K562 (cell line): ENCODE results near the gene ADARB2.

Experiments
- FOS ChIP-seq: IDR thresholded peaks from 3 replicates; pipeline ENCODE4 v1.6.1; 2011; ENCODE audit not compliant: insufficient read length; ENCODE audit errors: extremely low read depth
- POLR2A ChIP-seq: fragments of 450-650 bp; conservative IDR thresholded peaks from 2 replicates; pipeline ENCODE4 v1.6.1; 2016
- POLR2AphosphoS2 ChIP-seq: IDR thresholded peaks from 2 replicates; pipeline ENCODE4 v1.6.1; 2012; ENCODE audit warnings: low read length, improper control_type of control experiment
- RAD21 ChIP-seq, 2 experiments: fragments of 250-450 bp in 1 of 2; fragments of 450-650 bp in 1 of 2; sonication (Bioruptor Pico) in 1 of 2; formaldehyde crosslinking in 1 of 2; IDR thresholded peaks in 1 of 2; conservative IDR thresholded peaks in 1 of 2; 2 replicates each; pipeline versions ENCODE4 v1.4.0 to v1.8.0; 2020 to 2022; ENCODE audit warnings: mild to moderate bottlenecking in 2 of 2, moderate library complexity in 1 of 2
- SNAPC5 ChIP-seq: fragments of 250-450 bp; sonication (Bioruptor Pico); IDR thresholded peaks from 2 replicates; pipeline ENCODE4 v1.8.0; 2021; ENCODE audit warnings: moderate library complexity, mild to moderate bottlenecking, inconsistent platforms
- ZBTB7A ChIP-seq: IDR thresholded peaks from 2 replicates; pipeline ENCODE4 v1.6.1; 2011; ENCODE audit warnings: low read depth, mild to moderate bottlenecking, low read length, moderate library complexity, borderline replicate concordance; ENCODE audit not compliant: control insufficient read depth
- ZEB2 ChIP-seq: fragments of 450-650 bp; IDR thresholded peaks from 2 replicates; pipeline ENCODE4 v1.6.1; 2016
- ZNF444 ChIP-seq: fragments of 250-450 bp; sonication (Bioruptor Pico); IDR thresholded peaks from 2 replicates; pipeline ENCODE4 v1.4.0; 2020; ENCODE audit warnings: mild to moderate bottlenecking, moderate library complexity
- TF ChIP-seq, protein P1 (sequence below): sonication (generic); formaldehyde crosslinking; IDR thresholded peaks from 2 replicates; pipeline ENCODE4 v1.8.1; 2023; ENCODE audit warnings: mild to moderate bottlenecking, missing genetic modification reagents
- TF ChIP-seq, protein P2 (sequence below), 3 experiments: IDR thresholded peaks in 2 of 3; conservative IDR thresholded peaks in 1 of 3; 2 replicates each; pipeline ENCODE4 v1.5.1; 2011 to 2012; ENCODE audit warnings: low read length in 3 of 3, mild to moderate bottlenecking in 3 of 3, control low read depth in 2 of 3, improper control_type of control experiment in 1 of 3, inconsistent platforms in 1 of 3, low read depth in 1 of 3, mixed read lengths in 1 of 3, moderate library complexity in 1 of 3; ENCODE audit not compliant: insufficient read depth in 2 of 3

- TF ChIP-seq FOS (no peak), POLR2A (no peak), ZBTB7A (no peak), ZNF444 (CRISPR knock-in tag) (no peak), ZEB2 (no peak), SNAPC5 (CRISPR knock-in tag) (no peak), RAD21 (CRISPR knock-in tag; conservative IDR thresholded peaks at IDR 0.05 in 1 of 2, IDR thresholded peaks at IDR 0.05 in 1 of 2) (no peak), POLR2AphosphoS2 (no peak)
- TF ChIP-seq, protein P1, sequence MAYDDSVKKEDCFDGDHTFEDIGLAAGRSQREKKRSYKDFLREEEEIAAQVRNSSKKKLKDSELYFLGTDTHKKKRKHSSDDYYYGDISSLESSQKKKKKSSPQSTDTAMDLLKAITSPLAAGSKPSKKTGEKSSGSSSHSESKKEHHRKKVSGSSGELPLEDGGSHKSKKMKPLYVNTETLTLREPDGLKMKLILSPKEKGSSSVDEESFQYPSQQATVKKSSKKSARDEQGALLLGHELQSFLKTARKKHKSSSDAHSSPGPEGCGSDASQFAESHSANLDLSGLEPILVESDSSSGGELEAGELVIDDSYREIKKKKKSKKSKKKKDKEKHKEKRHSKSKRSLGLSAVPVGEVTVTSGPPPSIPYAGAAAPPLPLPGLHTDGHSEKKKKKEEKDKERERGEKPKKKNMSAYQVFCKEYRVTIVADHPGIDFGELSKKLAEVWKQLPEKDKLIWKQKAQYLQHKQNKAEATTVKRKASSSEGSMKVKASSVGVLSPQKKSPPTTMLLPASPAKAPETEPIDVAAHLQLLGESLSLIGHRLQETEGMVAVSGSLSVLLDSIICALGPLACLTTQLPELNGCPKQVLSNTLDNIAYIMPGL (CRISPR knock-in tag): no peak
- TF ChIP-seq, protein P2, sequence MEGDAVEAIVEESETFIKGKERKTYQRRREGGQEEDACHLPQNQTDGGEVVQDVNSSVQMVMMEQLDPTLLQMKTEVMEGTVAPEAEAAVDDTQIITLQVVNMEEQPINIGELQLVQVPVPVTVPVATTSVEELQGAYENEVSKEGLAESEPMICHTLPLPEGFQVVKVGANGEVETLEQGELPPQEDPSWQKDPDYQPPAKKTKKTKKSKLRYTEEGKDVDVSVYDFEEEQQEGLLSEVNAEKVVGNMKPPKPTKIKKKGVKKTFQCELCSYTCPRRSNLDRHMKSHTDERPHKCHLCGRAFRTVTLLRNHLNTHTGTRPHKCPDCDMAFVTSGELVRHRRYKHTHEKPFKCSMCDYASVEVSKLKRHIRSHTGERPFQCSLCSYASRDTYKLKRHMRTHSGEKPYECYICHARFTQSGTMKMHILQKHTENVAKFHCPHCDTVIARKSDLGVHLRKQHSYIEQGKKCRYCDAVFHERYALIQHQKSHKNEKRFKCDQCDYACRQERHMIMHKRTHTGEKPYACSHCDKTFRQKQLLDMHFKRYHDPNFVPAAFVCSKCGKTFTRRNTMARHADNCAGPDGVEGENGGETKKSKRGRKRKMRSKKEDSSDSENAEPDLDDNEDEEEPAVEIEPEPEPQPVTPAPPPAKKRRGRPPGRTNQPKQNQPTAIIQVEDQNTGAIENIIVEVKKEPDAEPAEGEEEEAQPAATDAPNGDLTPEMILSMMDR (IDR thresholded peaks at IDR 0.05 in 2 of 3, conservative IDR thresholded peaks at IDR 0.05 in 1 of 3; ENCODE audit: insufficient read depth in 2 of 3, low read depth in 1 of 3, low read length in 3 of 3): no peak
Measured at GRCh38 chr10:1335642-1336041, 401.7 kb downstream of the ADARB2 start.
